Measurements from ENCODE around the gene RTN4RL1.

Gene RTN4RL1

GRCh38 chr17:2047590-2047989 lies 22.5 kb upstream of the RTN4RL1 start:
- no peak for DNase-seq (ENCODE audit: low spot score)

- DNase-seq (ENCODE audit: low spot score) = no peak
Measured at GRCh38 chr17:2044263-2044894, 19.2 kb upstream of the RTN4RL1 start.

GRCh38 chr17:2043785-2044184 lies 18.7 kb upstream of the RTN4RL1 start:
- DNase-seq (ENCODE audit: low spot score) = peak; percentile 86

- no peak for DNase-seq (ENCODE audit: low spot score)
Measured at GRCh38 chr17:2042933-2043332, 17.8 kb upstream of the RTN4RL1 start.

GRCh38 chr17:2042390-2042847 lies 17.3 kb upstream of the RTN4RL1 start:
- DNase-seq (ENCODE audit: low spot score) = no peak

GRCh38 chr17:2041561-2042389 lies 16.6 kb upstream of the RTN4RL1 start, which contains the start of gene OVCA2:
Gene OVCA2, plus strand, starts transcription at chr17:2042022. Its CDS starts 26 bp downstream, at chr17:2042048.
- peak; percentile 97 for DNase-seq (ENCODE audit: low spot score)

GRCh38 chr17:2040942-2041560 lies 15.9 kb upstream of the RTN4RL1 start:
- DNase-seq (ENCODE audit: low spot score) = no peak

- DNase-seq (ENCODE audit: low spot score) = no peak
Measured at GRCh38 chr17:2040219-2040827, 15.2 kb upstream of the RTN4RL1 start.

- DNase-seq (ENCODE audit: low spot score) = no peak
Measured at GRCh38 chr17:2037155-2037554, 12.0 kb upstream of the RTN4RL1 start.

GRCh38 chr17:2035541-2036488 lies 10.7 kb upstream of the RTN4RL1 start:
- DNase-seq (ENCODE audit: low spot score) = no peak

- peak; percentile 52 for DNase-seq (ENCODE audit: low spot score)
Measured at GRCh38 chr17:2034806-2035540, 9.8 kb upstream of the RTN4RL1 start.

GRCh38 chr17:2034157-2034556 lies 9.0 kb upstream of the RTN4RL1 start:
- DNase-seq (ENCODE audit: low spot score) = no peak

- no peak for DNase-seq (ENCODE audit: low spot score)
Measured at GRCh38 chr17:2033153-2033552, 8.0 kb upstream of the RTN4RL1 start.

GRCh38 chr17:2030779-2031163 lies 5.6 kb upstream of the RTN4RL1 start:
- DNase-seq (ENCODE audit: low spot score) = no peak

GRCh38 chr17:2029911-2030778 lies 5.0 kb upstream of the RTN4RL1 start, which contains the start of gene DPH1:
Gene DPH1, plus strand, starts transcription at chr17:2030153. Its CDS starts 17 bp downstream, at chr17:2030170.
- peak; percentile 93 for DNase-seq (ENCODE audit: low spot score)

GRCh38 chr17:2028737-2029136 lies 3.6 kb upstream of the RTN4RL1 start:
- DNase-seq (ENCODE audit: low spot score) = no peak

GRCh38 chr17:2028234-2028614 lies 3.1 kb upstream of the RTN4RL1 start:
- no peak for DNase-seq (ENCODE audit: low spot score)

- no peak for DNase-seq (ENCODE audit: low spot score)
Measured at GRCh38 chr17:2027528-2028233, 2.5 kb upstream of the RTN4RL1 start.
